HG02884 (cell line): ENCODE data around the gene MATN4.

Experiments used
- ATAC-seq: cut with Tn5 transposase; IDR thresholded peaks from one replicate; pipeline ENCODE4 v1.9.1; 2021; ENCODE audit warnings: mild to moderate bottlenecking, moderate library complexity; ENCODE audit not compliant: unreplicated experiment

MATN4 gene

GRCh38 chr20:45341939-45342854 is 34.1 kb upstream of the MATN4 start:
- no peak for ATAC-seq

GRCh38 chr20:45341579-45341938 is 33.5 kb upstream of the MATN4 start:
- no peak for ATAC-seq

DNA sequence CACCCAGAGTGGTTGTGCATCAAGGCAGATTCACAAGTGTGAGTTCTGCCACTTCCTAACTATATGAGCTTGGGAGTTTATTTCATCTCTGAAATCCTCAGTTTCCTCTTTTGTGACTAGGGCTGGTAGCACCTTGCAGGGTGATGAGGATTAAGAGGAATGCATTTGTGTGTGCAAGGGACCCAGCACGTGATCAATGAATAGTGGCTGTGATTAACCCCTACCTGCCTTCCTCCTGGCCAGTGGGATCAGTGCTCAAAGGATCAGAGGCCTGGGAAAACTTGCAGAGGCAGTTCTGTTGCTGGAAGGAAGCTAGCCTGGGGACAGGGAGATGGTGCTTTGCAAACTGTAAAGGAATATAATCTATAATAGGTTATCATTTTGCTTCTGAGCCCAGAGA is 32.9 kb upstream of the MATN4 start:
- ATAC-seq = no peak

GRCh38 chr20:45340236-45340847 is 32.2 kb upstream of the MATN4 start:
- ATAC-seq = no peak

- no peak for ATAC-seq
Measured at GRCh38 chr20:45339799-45340198, 31.7 kb upstream of the MATN4 start.

DNA sequence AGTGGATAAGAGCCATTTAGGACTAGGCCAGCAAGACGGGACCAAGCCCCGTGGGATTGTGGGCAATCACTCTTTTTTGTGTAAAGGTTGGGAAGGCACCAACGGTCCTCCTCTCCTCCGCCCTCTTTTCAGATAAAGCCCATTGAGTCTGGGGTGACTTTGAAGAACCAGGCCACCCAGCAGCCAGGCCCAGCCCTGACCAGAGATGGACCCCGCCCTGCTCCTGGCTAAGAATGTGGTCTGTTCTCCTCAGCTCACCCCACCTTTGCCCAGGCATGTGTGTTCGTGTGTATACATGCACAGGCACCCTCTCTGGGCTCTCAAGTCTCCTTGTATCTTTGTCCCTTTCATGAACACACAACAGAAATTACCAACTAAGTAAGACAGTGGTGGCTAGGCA is 31.0 kb upstream of the MATN4 start:
- ATAC-seq = no peak

- ATAC-seq = no peak
Measured at GRCh38 chr20:45338121-45339030, 30.3 kb upstream of the MATN4 start.

DNA sequence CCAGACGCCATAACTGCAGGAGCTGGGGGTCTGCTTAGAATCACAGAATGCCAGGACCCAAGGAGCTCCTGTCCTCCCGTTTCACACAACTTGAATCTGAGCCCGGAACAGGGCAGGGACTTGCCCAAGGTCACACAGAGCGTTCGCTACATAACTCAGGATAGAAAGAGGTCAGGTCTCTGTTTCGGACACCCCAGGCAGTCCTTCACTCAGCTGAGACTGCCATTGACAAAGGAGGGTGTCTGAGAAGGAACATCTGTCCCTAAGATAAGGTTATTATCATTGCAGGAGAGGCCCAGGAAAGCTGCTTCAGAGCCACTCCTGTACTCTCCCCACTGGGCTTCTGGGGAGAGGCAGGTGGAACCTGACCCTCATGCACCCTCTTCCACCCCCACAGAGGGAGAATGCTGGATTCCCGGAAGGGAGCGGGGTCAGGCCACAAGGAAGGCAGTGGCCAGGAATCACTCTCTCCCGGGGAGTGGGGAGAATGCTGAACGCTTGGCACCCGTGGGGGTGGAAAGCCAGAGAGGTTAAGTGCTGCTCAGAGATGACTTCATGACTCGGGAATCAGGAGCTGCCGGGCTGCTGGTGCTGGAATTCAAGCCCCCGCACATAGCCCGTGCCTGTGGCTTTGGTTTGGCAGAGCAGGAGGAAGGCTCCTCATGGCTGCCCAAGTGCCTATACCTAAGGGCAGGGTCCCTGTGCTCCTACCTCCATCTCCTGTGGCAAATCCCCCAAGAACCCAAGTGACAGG is 29.4 kb upstream of the MATN4 start:
- ATAC-seq = no peak

DNA sequence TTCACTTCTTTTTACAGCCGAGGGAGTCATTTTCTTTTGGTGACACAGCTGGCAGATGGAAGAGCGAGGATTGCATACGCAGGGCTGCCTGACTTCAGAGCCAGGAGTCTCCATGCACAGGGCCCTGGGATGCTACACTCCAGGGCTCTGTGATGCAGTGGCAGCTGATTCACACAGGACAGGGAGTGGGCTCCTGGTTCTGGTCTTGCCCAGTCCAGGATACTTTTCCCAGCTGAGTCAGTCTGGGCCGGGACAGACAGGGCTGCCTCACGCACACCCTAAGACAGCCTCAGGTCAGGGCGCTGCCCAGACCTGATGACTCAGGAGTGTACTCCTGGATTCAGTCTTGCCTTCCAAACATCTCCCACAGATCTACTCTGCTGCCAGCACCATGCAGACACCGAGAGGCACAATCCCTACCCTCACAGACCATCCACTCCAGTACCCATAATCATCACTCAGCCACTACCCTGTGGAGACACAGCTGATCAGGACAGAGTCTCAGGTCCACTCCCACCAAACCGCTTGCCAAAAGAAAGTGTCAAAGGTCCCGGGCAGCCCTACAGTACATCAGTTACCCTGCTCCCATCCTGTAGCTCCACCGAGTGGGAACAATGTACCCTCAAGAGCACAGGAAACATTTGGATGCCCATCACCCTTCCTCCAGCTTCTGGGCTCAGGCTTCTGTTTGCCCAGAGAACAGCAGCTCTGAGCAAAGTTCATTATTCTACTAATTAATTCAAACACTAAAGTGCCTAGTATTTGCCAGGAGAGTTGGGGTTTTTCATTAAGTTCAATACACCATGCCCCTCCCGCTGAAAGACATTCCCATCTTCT is 28.6 kb upstream of the MATN4 start:
- no peak for ATAC-seq

DNA sequence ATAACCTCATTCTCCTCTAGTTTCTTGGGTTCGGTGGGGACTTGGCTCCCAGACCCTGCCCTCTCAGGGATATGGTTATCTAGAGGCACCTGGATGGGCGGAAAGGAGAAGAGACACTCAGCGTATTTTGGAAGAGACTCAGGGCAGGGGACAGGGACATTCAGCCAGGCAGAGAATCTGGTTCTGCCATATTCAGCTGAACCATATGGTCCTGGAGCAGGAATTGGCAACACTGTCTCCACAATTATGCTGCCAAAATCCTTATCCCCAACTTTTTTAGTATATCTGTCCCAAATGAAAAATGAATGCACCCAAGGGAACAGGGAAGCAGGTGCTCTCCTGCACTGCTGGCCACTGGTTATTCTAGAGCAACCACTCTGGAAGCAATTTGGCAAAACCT is 22.4 kb upstream of the MATN4 start:
- ATAC-seq = no peak

- no peak for ATAC-seq
Measured at GRCh38 chr20:45329497-45330319, 21.6 kb upstream of the MATN4 start.

DNA sequence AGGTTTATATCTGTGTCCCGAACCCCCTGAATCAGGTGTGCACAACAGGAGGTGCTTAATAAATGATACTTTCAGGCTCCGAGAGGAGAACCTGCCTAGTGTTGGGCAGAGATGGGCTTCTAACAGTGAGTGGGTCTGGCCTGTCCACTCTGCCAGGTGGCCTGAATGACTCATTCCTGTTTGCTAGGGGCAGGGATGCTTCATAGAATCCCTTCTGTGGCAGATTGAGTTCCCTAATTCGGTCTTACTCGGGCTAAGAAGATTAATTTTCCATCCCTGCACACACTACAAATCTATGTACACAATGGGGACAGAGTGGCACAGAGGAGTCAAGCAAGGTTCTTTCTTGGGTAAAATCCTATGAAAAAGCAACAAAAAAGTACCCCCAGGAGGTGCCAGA is 20.4 kb upstream of the MATN4 start:
- ATAC-seq = no peak

- ATAC-seq = no peak
Measured at GRCh38 chr20:45325371-45325770, 17.3 kb upstream of the MATN4 start.

DNA sequence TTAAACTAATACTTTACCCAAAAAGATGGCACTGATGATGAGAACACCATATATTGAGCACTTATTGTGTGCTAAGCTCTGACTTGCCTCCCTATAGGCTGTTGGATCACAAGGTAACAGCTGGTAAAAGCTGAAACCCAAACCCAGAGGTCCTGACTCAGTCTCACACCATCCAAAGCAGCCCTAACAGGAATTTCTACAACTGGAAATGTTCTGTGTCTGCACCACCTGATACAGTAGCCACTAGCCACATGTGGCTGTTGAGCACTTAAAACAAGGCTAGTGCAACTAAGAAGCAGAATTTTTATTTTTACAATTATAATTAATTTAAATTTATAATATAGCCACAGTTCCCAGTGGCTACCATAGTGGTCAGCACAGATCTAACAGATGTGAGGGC is 15.6 kb upstream of the MATN4 start:
- no peak for ATAC-seq

GRCh38 chr20:45322952-45323383 is 14.9 kb upstream of the MATN4 start:
- no peak for ATAC-seq

DNA sequence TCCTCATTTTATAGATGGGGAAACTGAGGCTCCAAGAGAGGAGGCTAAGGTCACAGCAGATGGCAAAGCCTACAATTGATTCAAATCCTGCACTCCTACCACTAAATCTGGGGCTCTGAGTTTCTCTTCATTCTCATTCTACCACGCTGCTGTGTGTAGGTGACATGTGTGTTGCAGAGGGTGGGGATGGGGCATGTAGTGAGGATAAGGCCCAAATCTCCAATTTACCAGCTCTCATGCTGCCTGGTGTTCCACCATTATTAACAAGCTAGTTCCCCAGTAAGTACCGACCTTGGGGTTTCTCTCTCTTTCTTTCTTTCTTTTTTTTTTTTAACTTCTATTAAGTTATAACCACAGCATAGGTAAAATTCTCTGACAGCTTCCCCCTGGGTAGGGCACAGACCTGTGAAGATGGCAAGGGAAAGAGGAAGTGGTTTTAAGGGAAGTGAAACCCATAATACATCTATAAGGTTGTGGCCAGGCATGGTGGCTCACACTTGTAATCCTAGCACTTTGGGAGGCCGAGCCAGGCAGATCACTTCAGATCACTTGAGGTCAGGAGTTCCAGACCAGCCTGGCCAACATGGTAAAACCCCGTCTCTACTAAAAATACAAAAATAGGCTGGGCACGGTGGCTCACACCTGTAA is 13.0 kb upstream of the MATN4 start:
- no peak for ATAC-seq

GRCh38 chr20:45318948-45319347 is 10.8 kb upstream of the MATN4 start:
- ATAC-seq = no peak

DNA sequence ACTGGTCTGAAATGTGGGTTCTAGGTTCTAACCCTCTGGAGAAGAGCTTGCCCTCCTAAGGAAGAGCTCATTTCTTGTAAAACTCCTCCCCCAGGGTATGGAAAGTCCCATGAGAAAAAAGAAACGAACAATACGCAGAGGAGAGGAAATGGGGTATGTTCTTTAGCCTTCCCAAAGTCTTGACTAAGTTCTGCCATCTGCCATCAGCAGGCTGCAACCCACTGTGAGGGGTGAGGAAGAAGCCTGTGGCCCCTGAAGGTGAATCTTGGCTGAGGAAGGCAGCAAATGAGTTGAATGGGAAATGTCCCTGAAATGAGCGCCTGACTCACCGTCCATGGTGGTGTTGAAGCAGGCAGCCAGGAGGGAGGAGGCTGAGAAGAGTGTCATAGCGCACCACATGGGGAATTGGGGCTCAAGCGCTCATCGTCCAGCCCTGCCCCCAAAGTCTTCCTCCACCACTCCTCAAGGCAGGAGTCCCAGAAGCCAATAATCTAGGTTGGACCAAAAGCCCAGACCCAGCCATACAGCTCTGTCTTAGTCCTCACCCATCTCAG is 10.4 kb upstream of the MATN4 start:
- no peak for ATAC-seq
